T-helper 2 cell treated with Interferon-gamma antibody and Interleukin-4, amounts not matched to agents 100 ng/mL and 5 ng/mL, for 36 hours (primary cell): ENCODE results near the gene MAD1L1. TPM values are rescaled to one million over a fixed set of nuclear protein-coding genes. Genes with fewer than 3 reads are reported as not detected.

Experiments used
- intact Hi-C: fragments of 100-400 bp; cut with micrococcal nuclease; formaldehyde crosslinking; loops from one replicate; pipeline ENCODE4 v1.15.1; 2023
- total RNA-seq: library from RNA; stranded (reverse); gene quantifications from 2 replicates; pipeline ENCODE4 v1.2.3, GENCODE V29; 2022

The MAD1L1 gene
- total RNA-seq, 1 donor from 2014 or later, result 130 TPM

GRCh38 chr7:2122651-2123050 is 110.1 kb downstream of the MAD1L1 start:
- intact Hi-C loops, result no loop called here

DNA sequence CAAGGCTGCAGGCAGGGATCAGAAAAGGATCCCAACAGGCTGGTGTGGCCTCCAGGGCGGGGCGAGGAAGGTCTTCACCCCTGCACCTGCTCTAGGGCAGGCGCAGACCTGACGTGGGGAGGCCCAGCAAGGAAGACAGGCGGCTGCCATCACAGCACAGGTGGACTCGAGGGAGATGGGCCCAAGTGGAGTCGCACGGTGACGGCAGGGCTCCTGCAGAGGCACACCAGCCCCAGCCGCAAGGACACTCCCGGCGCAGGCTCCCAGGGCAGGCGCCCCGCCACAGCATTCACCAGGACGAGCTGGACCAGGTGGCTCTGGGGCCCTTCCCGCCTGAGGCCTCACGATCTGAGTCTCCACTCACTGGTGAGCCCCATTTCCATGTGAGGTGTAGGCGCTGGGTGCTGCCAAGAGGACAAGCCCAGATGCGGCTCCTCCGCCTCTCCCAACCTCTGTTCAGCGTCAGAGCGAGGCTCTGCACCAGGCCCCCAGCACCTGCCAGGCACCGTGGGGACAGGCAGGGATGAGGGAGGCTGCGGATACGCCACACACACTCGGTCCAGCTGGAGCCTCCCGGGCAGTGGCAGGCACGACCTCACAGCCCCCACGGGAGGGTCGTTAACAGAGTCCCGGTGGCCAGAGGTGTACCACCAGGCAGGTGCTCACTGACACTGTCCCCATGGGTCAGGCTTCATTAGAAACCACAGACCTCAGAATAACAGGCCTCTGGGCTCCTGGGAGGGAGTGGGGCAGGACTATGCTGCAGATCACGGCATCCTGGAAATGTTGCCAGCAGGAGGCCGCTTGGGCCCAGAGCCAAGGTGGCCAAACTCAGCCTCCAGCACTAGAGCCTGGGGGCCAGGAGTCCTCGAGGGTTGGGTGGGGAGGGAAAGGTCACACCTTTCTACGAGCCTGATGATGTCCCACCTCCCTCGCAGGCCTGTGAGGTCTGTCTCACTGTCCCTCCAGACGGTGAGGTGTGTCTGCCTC is 111.6 kb downstream of the MAD1L1 start:
- intact Hi-C loops, result no loop called here

DNA sequence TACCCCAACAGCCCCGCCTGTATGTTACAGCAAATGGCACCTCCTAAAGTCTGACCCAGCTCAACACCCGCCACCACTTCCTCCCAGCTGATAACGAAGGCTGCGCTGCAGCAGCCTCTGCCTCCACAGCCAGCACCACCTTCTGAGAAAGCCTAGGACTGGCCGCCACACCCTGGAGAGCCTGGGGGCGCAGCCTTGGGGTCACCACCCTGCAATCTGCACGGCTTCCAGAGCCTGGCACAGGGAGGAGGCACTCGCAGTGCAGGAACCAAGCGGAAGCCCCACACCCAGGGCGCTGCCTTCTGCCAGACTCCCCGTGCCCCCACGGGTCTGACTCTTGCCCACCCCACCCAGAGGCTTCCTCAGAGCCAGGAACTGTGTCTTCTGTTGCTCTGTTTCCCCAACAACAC is 112.5 kb downstream of the MAD1L1 start:
- intact Hi-C loops, result no loop called here

- intact Hi-C loops, result no loop called here
Observed at GRCh38 chr7:2118630-2119190, 114.0 kb downstream of the MAD1L1 start.

DNA sequence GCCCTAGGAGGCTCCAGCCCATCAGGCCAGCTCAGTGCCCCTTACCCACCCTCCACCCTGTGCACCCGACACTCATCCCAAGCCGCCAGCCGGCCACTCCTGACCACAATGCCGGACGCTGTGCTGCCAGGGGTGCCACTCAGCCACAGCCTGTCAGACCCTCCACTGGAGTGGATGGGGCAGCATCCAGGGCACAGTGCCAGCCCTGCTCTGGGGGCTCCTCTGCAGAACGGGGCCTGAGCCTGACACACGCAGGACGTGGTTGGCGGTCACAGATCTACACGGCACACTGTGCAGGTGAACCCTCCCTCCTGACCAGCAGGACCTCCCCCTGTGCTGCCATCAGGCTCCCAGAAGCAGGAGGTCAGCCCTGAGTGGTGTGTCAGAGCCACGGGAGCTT is 114.7 kb downstream of the MAD1L1 start:
- intact Hi-C loops, result no loop called here

DNA sequence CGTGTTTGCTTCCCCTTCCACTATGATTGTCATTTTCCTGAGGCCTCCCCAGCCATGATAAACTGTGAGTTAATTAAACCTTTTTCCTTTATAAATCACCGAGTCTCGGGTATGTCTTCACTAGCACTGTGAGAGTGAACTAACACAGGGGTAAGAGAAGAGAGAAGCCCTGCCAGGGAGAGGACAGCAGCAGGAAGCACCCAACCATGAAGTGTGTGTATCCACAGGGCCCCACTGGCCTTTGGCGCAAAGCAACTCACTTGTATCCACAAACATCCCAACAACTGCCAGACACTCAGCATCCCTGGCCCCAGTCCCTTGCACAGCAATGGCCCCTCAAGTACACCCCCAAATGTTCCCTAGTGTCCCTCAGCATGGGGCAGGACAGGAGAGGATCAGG is 115.1 kb downstream of the MAD1L1 start:
- intact Hi-C loops, result no loop called here

DNA sequence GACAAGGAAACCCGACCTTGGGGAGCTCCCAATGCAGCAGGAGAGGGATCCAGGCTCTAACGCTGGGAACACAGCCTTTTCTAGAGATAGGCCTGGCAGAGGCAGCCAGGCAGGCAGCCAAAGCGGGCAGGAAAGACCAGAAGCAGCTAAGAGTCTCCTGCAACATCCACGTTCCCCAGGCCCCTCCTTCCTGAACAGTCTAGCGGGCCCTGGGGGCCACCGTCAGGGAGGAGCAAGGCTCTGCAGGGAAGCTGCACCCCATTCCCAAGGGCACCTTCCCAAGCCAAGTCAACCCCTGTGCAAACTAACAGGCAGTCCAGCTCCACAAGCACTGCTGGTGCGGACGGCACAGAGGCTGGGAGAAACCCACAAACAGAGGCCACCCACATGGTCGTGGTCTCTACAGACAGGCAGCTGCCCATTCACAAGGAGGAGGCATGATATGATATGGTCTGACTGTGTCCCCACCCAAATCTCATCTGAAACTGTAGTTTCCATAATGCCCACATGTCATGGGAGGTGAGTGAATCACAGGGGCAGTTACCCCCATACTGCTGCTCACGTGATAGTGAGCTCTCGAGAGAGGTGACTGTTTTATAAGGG is 115.7 kb downstream of the MAD1L1 start:
- intact Hi-C loops, result no loop called here

DNA sequence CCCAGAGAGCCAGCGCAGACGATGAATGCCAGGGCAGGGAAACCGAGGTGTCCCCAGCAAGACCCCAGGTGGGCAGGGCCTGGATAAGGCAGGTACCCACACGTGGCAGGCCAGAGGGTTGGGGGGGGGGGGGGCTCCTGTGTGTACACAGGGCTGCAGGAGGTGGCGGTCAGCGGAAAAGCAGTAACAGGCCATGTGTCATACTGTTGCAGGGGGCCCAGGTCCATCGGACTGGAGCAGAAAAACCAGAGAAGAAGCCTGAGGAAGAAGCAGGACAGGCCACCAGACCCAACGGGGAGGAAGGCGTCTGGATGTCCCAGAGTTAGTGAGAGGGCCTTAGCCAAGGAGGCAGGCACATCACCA is 116.3 kb downstream of the MAD1L1 start:
- intact Hi-C loops, result no loop called here

DNA sequence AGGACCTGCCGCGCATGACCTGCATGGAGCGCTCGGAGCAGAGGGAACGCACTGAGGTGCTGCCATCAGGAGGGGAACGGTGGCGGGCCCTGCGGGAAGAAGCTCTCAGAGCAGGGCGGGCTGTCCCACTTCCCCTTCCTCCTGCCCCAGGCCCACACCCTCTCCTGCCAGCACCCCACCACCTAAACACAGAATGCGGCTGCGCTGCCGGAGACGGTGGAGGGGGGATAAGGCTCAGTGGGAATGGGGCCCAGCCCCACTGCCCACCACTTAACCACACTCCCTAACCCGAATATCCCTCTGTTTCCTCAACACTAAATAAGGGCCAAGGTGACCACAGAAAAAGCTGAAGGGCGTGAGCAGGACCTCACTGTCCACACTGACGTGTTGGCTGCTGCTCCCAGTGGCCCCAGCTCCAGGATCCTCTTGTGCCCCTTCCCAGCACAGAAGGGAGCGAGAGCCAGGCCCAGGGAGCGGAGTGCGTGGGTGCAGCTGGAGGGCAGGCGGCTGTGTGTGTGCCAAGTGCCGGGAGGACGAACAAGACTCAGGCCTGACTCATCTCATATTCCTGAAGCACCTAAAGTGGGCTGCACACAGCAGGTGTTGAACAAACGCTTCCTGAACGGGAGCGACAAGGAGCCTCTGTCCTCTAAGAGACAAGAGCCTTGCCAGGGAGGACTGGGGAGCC is 116.8 kb downstream of the MAD1L1 start:
- intact Hi-C loops, result no loop called here

DNA sequence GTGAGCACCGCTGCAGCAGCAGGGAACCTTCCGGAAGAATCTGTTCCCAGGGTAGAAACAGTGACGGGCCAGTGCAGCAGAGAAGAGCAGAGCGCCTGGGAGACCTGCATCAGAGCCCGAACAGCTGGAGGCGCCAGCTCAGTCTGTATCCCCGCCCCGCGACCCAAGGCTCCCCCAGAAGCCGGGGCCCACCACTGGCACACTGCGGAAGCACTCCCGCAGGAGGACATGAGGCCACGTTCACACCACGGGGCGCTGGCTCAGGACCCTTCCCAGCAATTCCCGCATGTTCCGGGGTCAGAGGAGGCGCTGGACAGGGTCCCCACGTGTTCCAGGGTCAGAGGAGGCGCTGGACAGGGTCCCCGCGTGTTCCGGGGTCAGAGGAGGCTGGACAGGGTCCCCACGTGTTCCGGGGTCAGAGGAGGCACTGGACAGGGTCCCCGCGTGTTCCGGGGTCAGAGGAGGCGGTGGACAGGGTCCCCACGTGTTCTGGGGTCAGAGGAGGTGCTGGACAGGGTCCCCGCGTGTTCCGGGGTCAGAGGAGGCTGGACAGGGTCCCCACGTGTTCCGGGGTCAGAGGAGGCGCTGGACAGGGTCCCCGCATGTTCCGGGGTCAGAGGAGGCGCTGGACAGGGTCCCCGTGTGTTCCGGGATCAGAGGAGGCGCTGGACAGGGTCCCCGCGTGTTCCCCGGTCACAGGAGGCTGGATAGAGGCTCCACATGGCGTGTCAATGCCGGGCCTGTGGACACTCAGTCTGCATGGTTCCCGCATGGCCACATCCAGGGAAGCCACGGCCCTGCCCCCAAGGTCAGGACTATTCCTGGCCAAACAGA is 117.6 kb downstream of the MAD1L1 start:
- intact Hi-C loops, result no loop called here

GRCh38 chr7:2114052-2114451 is 118.7 kb downstream of the MAD1L1 start:
- intact Hi-C loops, result no loop called here

DNA sequence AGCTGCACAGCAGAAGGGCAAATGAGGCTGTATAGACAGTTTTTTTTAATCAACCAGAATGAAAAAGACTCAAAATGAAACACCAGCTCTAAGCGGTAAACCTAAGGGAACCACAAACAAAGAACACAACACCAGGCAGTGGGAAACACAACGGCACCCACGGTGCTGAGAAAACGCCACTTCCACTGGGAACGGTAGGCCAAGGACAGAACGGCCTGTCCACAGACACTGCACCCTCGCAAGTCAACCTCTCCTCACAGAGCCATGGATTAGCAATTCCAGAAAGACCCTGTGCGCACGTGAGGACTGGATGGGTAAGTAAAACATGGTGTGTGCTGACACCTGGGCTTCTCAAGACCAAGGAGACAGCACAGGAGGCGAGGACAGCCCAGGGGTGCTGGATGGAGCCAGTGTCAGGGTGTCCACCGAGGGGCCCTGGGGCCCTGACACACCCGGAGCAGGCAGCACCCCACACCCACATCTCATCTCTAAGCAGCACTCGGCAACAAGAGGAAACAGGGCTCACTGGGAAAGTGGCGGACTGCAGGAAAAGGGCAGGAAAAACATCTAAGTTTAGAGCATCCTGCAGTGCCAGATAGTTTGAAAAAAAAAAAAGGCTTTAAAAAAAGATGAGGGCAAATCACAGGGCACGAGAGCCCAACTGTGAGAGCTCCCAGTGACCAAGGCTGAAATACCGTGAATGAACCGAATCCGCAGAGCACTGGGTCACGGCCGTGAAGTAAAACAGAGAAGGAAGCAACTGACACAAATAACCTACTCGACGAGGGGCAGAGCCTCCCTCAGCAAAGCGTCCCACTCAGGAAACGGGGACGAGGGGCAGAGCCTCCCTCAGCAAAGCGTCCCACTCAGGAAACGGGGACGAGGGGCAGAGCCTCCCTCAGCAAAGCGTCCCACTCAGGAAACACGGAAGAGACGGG is 120.2 kb downstream of the MAD1L1 start:
- intact Hi-C loops, result no loop called here

- intact Hi-C loops, result no loop called here
Observed at GRCh38 chr7:2111568-2111967, 121.2 kb downstream of the MAD1L1 start.

DNA sequence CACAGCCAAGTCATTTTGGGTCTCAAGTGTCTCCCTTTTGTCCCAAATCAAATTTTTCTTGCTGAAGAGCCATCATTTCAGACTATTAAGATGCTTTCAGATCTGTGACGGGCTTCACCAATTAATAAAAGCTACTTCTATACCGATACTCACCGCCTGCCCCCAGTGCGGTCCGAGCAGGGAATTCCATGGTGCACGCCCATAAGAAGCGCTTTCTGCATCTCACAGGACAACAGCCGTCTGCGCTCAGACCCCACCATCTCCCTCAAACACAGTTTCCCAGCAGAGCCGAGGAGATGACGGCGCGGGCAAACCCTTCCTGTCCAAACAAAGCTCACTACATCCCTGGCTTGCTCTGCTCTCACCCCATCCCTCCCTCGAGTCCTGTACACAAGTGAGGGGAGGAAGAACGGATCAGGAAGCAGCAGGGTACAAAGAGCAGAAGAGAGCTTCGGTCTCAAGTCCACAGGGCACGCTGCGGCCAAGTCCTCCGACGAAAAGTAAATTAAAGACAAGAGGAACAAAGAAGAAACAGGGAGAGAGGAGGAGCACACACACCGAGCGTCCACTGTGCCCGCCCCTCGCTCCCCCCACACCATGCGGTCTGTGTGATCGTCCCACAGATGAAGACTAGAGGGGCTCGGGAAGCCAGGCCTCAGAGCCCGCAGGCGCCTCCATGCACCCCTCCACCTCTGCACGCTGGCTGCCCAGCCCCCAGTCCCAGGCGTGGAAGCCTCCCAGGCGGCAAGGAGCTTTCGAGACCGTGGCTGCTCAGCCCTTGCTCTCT is 121.9 kb downstream of the MAD1L1 start:
- intact Hi-C loops, result no loop called here

- intact Hi-C loops, result no loop called here
Observed at GRCh38 chr7:2109936-2110609, 122.7 kb downstream of the MAD1L1 start.

GRCh38 chr7:2109251-2109872 is 123.4 kb downstream of the MAD1L1 start:
- intact Hi-C loops, result no loop called here

GRCh38 chr7:2108501-2109250 is 124.1 kb downstream of the MAD1L1 start:
- intact Hi-C loops, result no loop called here
